ENCODE measurements around the gene MYMX.

GRCh38 chr6:44221961-44222335 lies 5.2 kb downstream of the MYMX start:
- TF ChIP-seq CTCF (IDR thresholded peaks at IDR 0.05; ENCODE audit: poor library complexity, severe bottlenecking) = no peak
- no peak for TF ChIP-seq POLR2AphosphoS5 (IDR thresholded peaks at IDR 0.05)
- TF ChIP-seq EZH2 (IDR thresholded peaks at IDR 0.05; ENCODE audit: borderline replicate concordance, insufficient read depth, low read length, poor library complexity, severe bottlenecking) = no peak
- no peak for TF ChIP-seq REST (IDR thresholded peaks at IDR 0.05; ENCODE audit: borderline replicate concordance)
- no peak for TF ChIP-seq EP300 (conservative IDR thresholded peaks at IDR 0.05; ENCODE audit: poor library complexity, severe bottlenecking)
- TF ChIP-seq MXI1 (conservative IDR thresholded peaks at IDR 0.05; ENCODE audit: poor library complexity, severe bottlenecking) = no peak
- no peak for TF ChIP-seq RAD21 (conservative IDR thresholded peaks at IDR 0.05)
- TF ChIP-seq TAF1 (IDR thresholded peaks at IDR 0.05; ENCODE audit: low read depth) = no peak

Measured in neural cell (in vitro differentiated cells).